GM13976 (cell line): ENCODE results near the gene ABCB6.

Experiments
- DNase-seq: peaks from one replicate; pipeline ENCODE4 v3.0.0; 2012; ENCODE audit warnings: low spot score
- in situ Hi-C: fragments of 300-500 bp; cut with MboI; formaldehyde crosslinking; loops from one replicate; pipeline ENCODE4 v1.12.0; 2022; ENCODE audit warnings: low sequenced_read_pairs, mixed read lengths, inconsistent platforms; ENCODE audit not compliant: unreplicated experiment
- TF ChIP-seq, protein P1 (sequence below): IDR thresholded peaks from 2 replicates; pipeline ENCODE4 v1.5.1; 2012; ENCODE audit warnings: borderline replicate concordance, mild to moderate bottlenecking; ENCODE audit not compliant: insufficient read depth; ENCODE audit errors: extremely low read depth, missing control alignments, control extremely low read depth

ABCB6 gene

GRCh38 chr2:219249203-219249980 lies 30.6 kb upstream of the ABCB6 start:
- TF ChIP-seq, protein P1, sequence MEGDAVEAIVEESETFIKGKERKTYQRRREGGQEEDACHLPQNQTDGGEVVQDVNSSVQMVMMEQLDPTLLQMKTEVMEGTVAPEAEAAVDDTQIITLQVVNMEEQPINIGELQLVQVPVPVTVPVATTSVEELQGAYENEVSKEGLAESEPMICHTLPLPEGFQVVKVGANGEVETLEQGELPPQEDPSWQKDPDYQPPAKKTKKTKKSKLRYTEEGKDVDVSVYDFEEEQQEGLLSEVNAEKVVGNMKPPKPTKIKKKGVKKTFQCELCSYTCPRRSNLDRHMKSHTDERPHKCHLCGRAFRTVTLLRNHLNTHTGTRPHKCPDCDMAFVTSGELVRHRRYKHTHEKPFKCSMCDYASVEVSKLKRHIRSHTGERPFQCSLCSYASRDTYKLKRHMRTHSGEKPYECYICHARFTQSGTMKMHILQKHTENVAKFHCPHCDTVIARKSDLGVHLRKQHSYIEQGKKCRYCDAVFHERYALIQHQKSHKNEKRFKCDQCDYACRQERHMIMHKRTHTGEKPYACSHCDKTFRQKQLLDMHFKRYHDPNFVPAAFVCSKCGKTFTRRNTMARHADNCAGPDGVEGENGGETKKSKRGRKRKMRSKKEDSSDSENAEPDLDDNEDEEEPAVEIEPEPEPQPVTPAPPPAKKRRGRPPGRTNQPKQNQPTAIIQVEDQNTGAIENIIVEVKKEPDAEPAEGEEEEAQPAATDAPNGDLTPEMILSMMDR: no peak
- in situ Hi-C loops: no loop called here

GRCh38 chr2:219248845-219249202 lies 30.1 kb upstream of the ABCB6 start:
- TF ChIP-seq, protein P1: no peak
- in situ Hi-C loops: no loop called here
- DNase-seq: no peak

More at GRCh38 chr2:219249203-219249980, 30.6 kb upstream of the ABCB6 start:
- DNase-seq: peak; percentile 40

DNA sequence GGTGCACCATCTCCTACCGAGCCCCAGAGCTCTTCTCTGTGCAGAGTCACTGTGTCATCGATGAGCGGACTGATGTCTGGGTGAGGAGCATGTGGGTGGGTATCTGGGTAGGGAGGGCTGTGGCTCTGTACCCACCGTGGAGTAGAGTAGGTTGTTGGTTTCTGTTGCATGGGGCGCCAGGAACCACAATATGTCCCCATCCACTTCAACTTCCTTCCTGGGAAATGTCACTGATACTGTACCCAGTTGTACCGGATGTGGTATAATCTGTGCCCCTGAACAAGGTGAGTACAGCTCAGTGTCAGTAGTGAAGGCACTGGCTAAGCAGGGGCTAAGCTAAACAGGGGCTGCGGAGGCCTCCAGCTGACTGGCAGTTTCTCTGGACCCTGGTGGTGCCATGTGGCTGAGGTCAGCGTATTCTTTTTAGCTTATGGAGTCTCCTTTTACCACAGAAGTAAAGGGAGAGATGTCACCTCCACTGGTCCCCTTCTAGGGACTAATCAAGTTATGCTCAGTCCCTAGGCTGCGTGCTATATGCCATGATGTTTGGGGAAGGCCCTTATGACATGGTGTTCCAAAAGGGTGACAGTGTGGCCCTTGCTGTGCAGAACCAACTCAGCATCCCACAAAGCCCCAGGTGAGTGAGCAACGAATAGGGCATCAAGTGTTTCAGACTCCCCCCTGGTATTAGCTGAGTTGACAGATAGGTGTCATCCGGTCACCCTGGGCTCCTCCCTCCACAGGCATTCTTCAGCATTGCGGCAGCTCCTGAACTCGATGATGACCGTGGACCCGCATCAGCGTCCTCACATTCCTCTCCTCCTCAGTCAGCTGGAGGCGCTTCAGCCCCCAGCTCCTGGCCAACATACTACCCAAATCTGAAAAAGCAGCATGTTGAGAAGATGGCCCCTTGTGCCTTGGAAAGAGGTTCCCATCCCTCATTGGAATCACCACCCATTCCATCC lies 29.2 kb upstream of the ABCB6 start:
- in situ Hi-C loops: no loop called here

DNA sequence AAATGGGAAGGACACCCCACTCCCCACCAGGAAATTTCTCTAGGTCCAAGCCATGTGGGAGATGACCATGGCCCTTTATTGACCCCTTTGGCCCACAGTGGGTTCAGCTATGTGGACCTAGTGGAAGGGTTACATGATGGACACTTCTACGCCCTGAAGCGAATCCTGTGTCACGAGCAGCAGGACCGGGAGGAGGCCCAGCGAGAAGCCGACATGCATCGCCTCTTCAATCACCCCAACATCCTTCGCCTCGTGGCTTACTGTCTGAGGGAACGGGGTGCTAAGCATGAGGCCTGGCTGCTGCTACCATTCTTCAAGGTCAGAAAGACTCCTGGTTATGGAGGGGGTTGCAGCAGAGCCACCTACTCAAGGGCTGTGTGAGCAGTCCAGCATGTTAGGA lies 27.8 kb upstream of the ABCB6 start:
- DNase-seq: no peak
- in situ Hi-C loops: no loop called here
- TF ChIP-seq, protein P1: no peak

More for the DNA sequence above, 29.2 kb upstream of the ABCB6 start:
- DNase-seq: no peak
- TF ChIP-seq, protein P1: no peak

- TF ChIP-seq, protein P1: no peak
- DNase-seq: no peak
- in situ Hi-C loops: no loop called here
Observed at GRCh38 chr2:219245899-219246230, 27.1 kb upstream of the ABCB6 start.

GRCh38 chr2:219245148-219245898 lies 26.6 kb upstream of the ABCB6 start, which contains the start of the genes GLB1L and STK16:
Gene GLB1L (minus strand): TSS chr2:219245444. CDS start chr2:219243573, 1,871 bp downstream.
Gene STK16 (plus strand): TSS chr2:219245479. CDS start chr2:219246000, 521 bp downstream.
- in situ Hi-C loops: no loop called here
- TF ChIP-seq, protein P1: no peak
- DNase-seq: peak; percentile 98
